HepG2 (cell line): Measurements from ENCODE around the gene PDCD1LG2. TPM values are rescaled to one million over a fixed set of nuclear protein-coding genes. Genes with fewer than 3 reads are reported as not detected.
"Not testable (repeated sequence)": the region's sequence is repeated elsewhere in the genome, so short reads cannot be mapped to it uniquely, and the experiment has no call there.

Experiments
- ATAC-seq: fragments of 200-7000 bp; cut with Tn5 transposase; 3 replicates; pipeline ENCODE4 v1.9.1; 2020; ENCODE audit warnings: mild to moderate bottlenecking, moderate library complexity
- BruUV-seq: library from RNA; stranded (reverse); fragments of 400-500 nt; replicated peaks from 2 replicates; lab custom pipeline; 2021; lab: Mats Ljungman, UMichigan
- CTCF ChIA-PET: fragments of 300-600 bp; formaldehyde crosslinking; extraction: SDS; loops from one replicate; lab custom pipeline; 2021; ENCODE audit warnings: low total read pairs, inconsistent platforms, low intra/inter-chr PET ratio; lab: Yijun Ruan, JAX
- POLR2A ChIA-PET: fragments of 350-600 bp; sonication (Branson Sonifier 250); formaldehyde crosslinking; loops from one replicate; lab custom pipeline; 2020; ENCODE audit warnings: antibody characterized with exemption, inconsistent platforms; lab: Yijun Ruan, JAX
- DNase-seq: peaks from one replicate; pipeline ENCODE4 v3.0.0-alpha.2; 2015; ENCODE audit warnings: low spot score
- FAIRE-seq: peaks from 3 replicates; lab custom pipeline; 2011; peaks lifted over from hg19 to GRCh38; lab: Jason Lieb, UNC
- H2AFZ ChIP-seq: one replicate; pipeline ENCODE4 v1.6.1; 2011; ENCODE audit warnings: low read length, inconsistent platforms
- H3K27ac ChIP-seq: fragments of 300-600 bp; 3 replicates; pipeline ENCODE4 v1.8.0; 2011; ENCODE audit warnings: mixed run types, mild to moderate bottlenecking, mixed read lengths, low read length, inconsistent platforms; ENCODE audit not compliant: insufficient read depth; ENCODE audit errors: extremely low read length
- H3K27me3 ChIP-seq, 2 experiments: fragments of 200-600 bp in 1 of 2; 2 replicates in 1 of 2; 3 replicates in 1 of 2; pipeline versions ENCODE4 v1.6.0 to v1.8.0; 2011; ENCODE audit warnings: low read length in 2 of 2, mild to moderate bottlenecking in 2 of 2, moderate library complexity in 2 of 2, inconsistent platforms in 1 of 2; ENCODE audit not compliant: insufficient read depth in 2 of 2, control insufficient read depth in 1 of 2
- H3K36me3 ChIP-seq, 2 experiments: fragments of 200-600 bp in 1 of 2; replicated peaks in 1 of 2; 2 replicates in 1 of 2; 3 replicates in 1 of 2; pipeline versions ENCODE4 v1.5.1 to v1.8.0; 2011; ENCODE audit warnings: low read length in 2 of 2, inconsistent platforms in 1 of 2; ENCODE audit not compliant: insufficient read depth in 2 of 2, control insufficient read depth in 1 of 2
- H3K4me1 ChIP-seq: 2 replicates; pipeline ENCODE4 v1.5.1; 2012; ENCODE audit warnings: low read length, inconsistent platforms; ENCODE audit not compliant: insufficient read depth
- H3K4me2 ChIP-seq: 2 replicates; pipeline ENCODE4 v1.6.0; 2011; ENCODE audit warnings: low read depth, low read length, inconsistent platforms
- H3K4me3 ChIP-seq, 3 experiments: fragments of 200-600 bp in 1 of 3; sonication (generic), shearing (Covaris generic) in 1 of 3; replicated peaks in 1 of 3; 2 replicates each; pipeline ENCODE4 v1.5.1; 2011 to 2016; ENCODE audit warnings: low read length in 3 of 3, inconsistent platforms in 2 of 3, low read depth in 2 of 3, mild to moderate bottlenecking in 2 of 3, control low read depth in 1 of 3, mixed read lengths in 1 of 3; ENCODE audit not compliant: insufficient read depth in 1 of 3
- H3K79me2 ChIP-seq: one replicate; pipeline ENCODE4 v1.6.1; 2011; ENCODE audit warnings: low read length, inconsistent platforms; ENCODE audit not compliant: insufficient read depth
- H3K9ac ChIP-seq: 2 replicates; pipeline ENCODE4 v1.6.0; 2011; ENCODE audit warnings: mild to moderate bottlenecking, low read depth, low read length, inconsistent platforms; ENCODE audit not compliant: insufficient read depth
- H3K9me3 ChIP-seq: 2 replicates; pipeline ENCODE4 v1.5.1; 2012; ENCODE audit warnings: mild to moderate bottlenecking, low read length
- H4K20me1 ChIP-seq: 2 replicates; pipeline ENCODE4 v1.6.0; 2011; ENCODE audit warnings: inconsistent platforms, mild to moderate bottlenecking, low read length, moderate library complexity; ENCODE audit not compliant: insufficient read depth
- ATM ChIP-seq: fragments of 450-650 bp; IDR thresholded peaks from 2 replicates; pipeline ENCODE4 v1.7.1; 2017; ENCODE audit warnings: mild to moderate bottlenecking, borderline replicate concordance
- ATRX ChIP-seq: sonication (generic); formaldehyde crosslinking; IDR thresholded peaks from 2 replicates; pipeline ENCODE4 v1.4.0; 2020; ENCODE audit warnings: missing genetic modification reagents, borderline replicate concordance
- CBFB ChIP-seq: sonication (generic); formaldehyde crosslinking; IDR thresholded peaks from 2 replicates; pipeline ENCODE4 v1.4.0; 2020; ENCODE audit warnings: missing genetic modification reagents
- GATAD2A ChIP-seq: IDR thresholded peaks from 2 replicates; pipeline ENCODE4 v1.6.1; 2016
- MLLT10 ChIP-seq: sonication (generic); formaldehyde crosslinking; IDR thresholded peaks from 2 replicates; pipeline ENCODE4 v1.4.0; 2020; ENCODE audit warnings: missing genetic modification reagents
- SMAD3 ChIP-seq: sonication (generic); formaldehyde crosslinking; IDR thresholded peaks from 2 replicates; pipeline ENCODE4 v1.4.0; 2020; ENCODE audit warnings: missing genetic modification reagents
- ZFAT ChIP-seq: sonication (generic); formaldehyde crosslinking; conservative IDR thresholded peaks from 2 replicates; pipeline ENCODE4 v1.8.1; 2023; ENCODE audit warnings: missing genetic modification reagents, inconsistent platforms
- ZKSCAN1 ChIP-seq: fragments of 150-350 bp; IDR thresholded peaks from 2 replicates; pipeline ENCODE4 v1.6.1; 2014; ENCODE audit warnings: low read length
- ZNF205 ChIP-seq: IDR thresholded peaks from 2 replicates; pipeline ENCODE4 v1.6.1; 2018; ENCODE audit warnings: missing biosample characterization, missing genetic modification reagents
- ZNF234 ChIP-seq: sonication (generic); formaldehyde crosslinking; conservative IDR thresholded peaks from 2 replicates; pipeline ENCODE4 v1.5.1; 2020; ENCODE audit warnings: mild to moderate bottlenecking, missing genetic modification reagents
- ZNF282 ChIP-seq: fragments of 450-650 bp; IDR thresholded peaks from 2 replicates; pipeline ENCODE4 v1.6.1; 2018; ENCODE audit not compliant: partially characterized antibody
- ZNF329 ChIP-seq: sonication (generic); formaldehyde crosslinking; IDR thresholded peaks from 2 replicates; pipeline ENCODE4 v1.9.0; 2021; ENCODE audit warnings: low read depth, mild to moderate bottlenecking, missing genetic modification reagents
- ZNF34 ChIP-seq: sonication (generic); formaldehyde crosslinking; IDR thresholded peaks from 2 replicates; pipeline ENCODE4 v1.4.0; 2020; ENCODE audit warnings: mild to moderate bottlenecking, missing genetic modification reagents, borderline replicate concordance
- ZSCAN12 ChIP-seq: sonication (generic); formaldehyde crosslinking; IDR thresholded peaks from 2 replicates; pipeline ENCODE4 v1.9.0; 2021; ENCODE audit warnings: mild to moderate bottlenecking, missing genetic modification reagents
- WGBS: methylation state at CpG from one replicate; pipeline ENCODE4 v1.1.6; 2017; ENCODE audit warnings: low lambda C conversion rate; 5-methylcytosine and 5-hydroxymethylcytosine counted together
- in situ Hi-C: cut with HindIII; loops from 2 replicates; pipeline ENCODE4 v1.10.0; 2017; ENCODE audit warnings: low pct_unique_long_range_greater_than_20kb; ENCODE audit not compliant: extremely low pct_ligation_motif_present
- intact Hi-C: fragments of 100-400 bp; cut with micrococcal nuclease; formaldehyde crosslinking; loops from one replicate; pipeline ENCODE4 v1.10.0; 2022; ENCODE audit not compliant: unreplicated experiment
- polyA plus RNA-seq, 8 experiments: library from polyadenylated mRNA; depleted of rRNA in 3 of 8; stranded (reverse) in 7 of 8; unstranded in 1 of 8; fragments of >200 nt; fragmentation: Illumina TruSeq in 4 of 8; extraction: Trizol in 4 of 8; gene quantifications; 2 replicates each; pipeline versions ENCODE4 v1.2.1 to v1.2.3, GENCODE V29; 2011 to 2016; ENCODE audit warnings: low read depth in 4 of 8, missing spikeins in 1 of 8, mixed read lengths in 1 of 8; ENCODE audit not compliant: insufficient read depth in 1 of 8
- total RNA-seq, 5 experiments: library from RNA; depleted of rRNA; stranded (reverse); fragments of >200 nt; fragmentation: Illumina TruSeq; extraction: Trizol; gene quantifications; 2 replicates each; pipeline ENCODE4 v1.2.3, GENCODE V29; 2016; ENCODE audit warnings: low read depth in 1 of 5
- TF ChIP-seq, protein P1 (sequence below), 2 experiments: sonication (generic) in 1 of 2; formaldehyde crosslinking in 1 of 2; IDR thresholded peaks; 2 replicates each; pipeline versions ENCODE4 v1.6.1 to v1.9.0; 2014 to 2022; ENCODE audit warnings: antibody characterized with exemption in 1 of 2, borderline replicate concordance in 1 of 2, inconsistent platforms in 1 of 2, low read depth in 1 of 2, missing genetic modification reagents in 1 of 2

The PDCD1LG2 gene
- total and polyA plus RNA-seq, 2 of the 13 experiments (the other 11 are each of a cell fraction or from before 2014, with no cell fraction given), result not detected

- H3K4me1 ChIP-seq, H3K79me2 ChIP-seq, H3K27ac ChIP-seq, FAIRE-seq, POLR2A ChIA-PET, intact Hi-C loops, H3K9me3 ChIP-seq, H3K4me3 ChIP-seq, ATAC-seq, CTCF ChIA-PET, H3K36me3 ChIP-seq, H3K27me3 ChIP-seq, H2AFZ ChIP-seq, H3K9ac ChIP-seq, H3K4me2 ChIP-seq, BruUV-seq, in situ Hi-C loops, H4K20me1 ChIP-seq, DNase-seq: not testable (repeated sequence)
- 39% methylated on average over 4 of the region's 4 CpGs for WGBS
Observed at GRCh38 chr9:5464831-5465330, 45.5 kb upstream of the PDCD1LG2 start.

GRCh38 chr9:5466005-5466404 lies 44.3 kb upstream of the PDCD1LG2 start:
- BruUV-seq, result no TSS peak
- TF ChIP-seq SMAD3 (CRISPR knock-in tag) (no peak), ZNF205 (CRISPR knock-in tag) (no peak), GATAD2A (CRISPR knock-in tag) (no peak), ZNF234 (no peak), ATRX (CRISPR knock-in tag) (no peak), ZNF329 (CRISPR knock-in tag) (no peak), ZNF34 (CRISPR knock-in tag) (no peak), ZKSCAN1 (no peak), ZNF282 (no peak), ZSCAN12 (CRISPR knock-in tag) (no peak), CBFB (no peak), MLLT10 (no peak), ATM (no peak), ZFAT (CRISPR knock-in tag) (no peak)
- TF ChIP-seq, protein P1, sequence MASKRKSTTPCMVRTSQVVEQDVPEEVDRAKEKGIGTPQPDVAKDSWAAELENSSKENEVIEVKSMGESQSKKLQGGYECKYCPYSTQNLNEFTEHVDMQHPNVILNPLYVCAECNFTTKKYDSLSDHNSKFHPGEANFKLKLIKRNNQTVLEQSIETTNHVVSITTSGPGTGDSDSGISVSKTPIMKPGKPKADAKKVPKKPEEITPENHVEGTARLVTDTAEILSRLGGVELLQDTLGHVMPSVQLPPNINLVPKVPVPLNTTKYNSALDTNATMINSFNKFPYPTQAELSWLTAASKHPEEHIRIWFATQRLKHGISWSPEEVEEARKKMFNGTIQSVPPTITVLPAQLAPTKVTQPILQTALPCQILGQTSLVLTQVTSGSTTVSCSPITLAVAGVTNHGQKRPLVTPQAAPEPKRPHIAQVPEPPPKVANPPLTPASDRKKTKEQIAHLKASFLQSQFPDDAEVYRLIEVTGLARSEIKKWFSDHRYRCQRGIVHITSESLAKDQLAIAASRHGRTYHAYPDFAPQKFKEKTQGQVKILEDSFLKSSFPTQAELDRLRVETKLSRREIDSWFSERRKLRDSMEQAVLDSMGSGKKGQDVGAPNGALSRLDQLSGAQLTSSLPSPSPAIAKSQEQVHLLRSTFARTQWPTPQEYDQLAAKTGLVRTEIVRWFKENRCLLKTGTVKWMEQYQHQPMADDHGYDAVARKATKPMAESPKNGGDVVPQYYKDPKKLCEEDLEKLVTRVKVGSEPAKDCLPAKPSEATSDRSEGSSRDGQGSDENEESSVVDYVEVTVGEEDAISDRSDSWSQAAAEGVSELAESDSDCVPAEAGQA (IDR thresholded peaks at IDR 0.05; ENCODE audit: low read depth), result no peak
- TF ChIP-seq, protein P1 (CRISPR knock-in tag; IDR thresholded peaks at IDR 0.05; ENCODE audit: borderline replicate concordance), result no peak

More at GRCh38 chr9:5466005-5466404, 44.3 kb upstream of the PDCD1LG2 start:
- Histone ChIP-seq H3K79me2 (no peaks in the 10 kb centered on the region), H3K27ac (no peak overlapping the region), H3K27me3 (0 out of 5 replicates have a peak, but pooled peaks cover 0 to 3% of the 10 kb centered on the region in 2 experiments), H4K20me1 (no peaks in the 10 kb centered on the region), H3K4me3 (no peak overlapping the region), H3K9ac (no peak overlapping the region), H3K36me3 (no peaks in the 10 kb centered on the region), H3K4me1 (no peaks in the 10 kb centered on the region), H2AFZ (no peak overlapping the region), H3K4me2 (no peak overlapping the region), H3K9me3 (no peaks in the 10 kb centered on the region)
- no peak for DNase-seq
- WGBS, result 2% methylated on average over 1 of the region's 1 CpG
- ChIA-PET POLR2A (no interaction called here), CTCF (no interaction called here)
- intact Hi-C loops (no loop called here), in situ Hi-C loops (no loop called here)
- no peak for ATAC-seq
- FAIRE-seq, result no peak
